Measurements from ENCODE around the gene SH3BP1.

- TF ChIP-seq CTCF (IDR thresholded peaks at IDR 0.05; ENCODE audit: control extremely low read depth in 1 of 3, insufficient read depth in 1 of 3, low read depth in 1 of 3, low read length in 3 of 3): no peak
- no peak for TF ChIP-seq EGR1 (IDR thresholded peaks at IDR 0.05; ENCODE audit: borderline replicate concordance, low read depth, low read length)
- TF ChIP-seq RNF2 (IDR thresholded peaks at IDR 0.05; ENCODE audit: borderline replicate concordance, low read depth, low read length, missing control alignments, poor library complexity, severe bottlenecking): no peak
- TF ChIP-seq EZH2 (IDR thresholded peaks at IDR 0.05; ENCODE audit: low read depth, low read length, severe bottlenecking): no peak
- TF ChIP-seq POLR2A (IDR thresholded peaks at IDR 0.05; ENCODE audit: control extremely low read depth in 1 of 2, low read depth in 2 of 2, low read length in 2 of 2): no peak
These were observed 6.3 kb upstream of the SH3BP1 start for GRCh38 chr22:37633089-37633624.

Data from H1 (cell line).